ENCODE data around the gene FSIP1. TPM values are rescaled to one million over a fixed set of nuclear protein-coding genes. Genes with fewer than 3 reads are reported as not detected.

The FSIP1 gene
- total and polyA plus RNA-seq, 9 donors: 0.13 to 6.8 (median 0.79) TPM

- peak in 1 of 5 donors; percentile 24 for DNase-seq
- no peaks in the 10 kb centered on the region for H3K9me3 ChIP-seq
- no peaks in the 10 kb centered on the region for H3K36me3 ChIP-seq
- no peaks in the 10 kb centered on the region for H3K27me3 ChIP-seq
- no peak overlapping the region for H3K4me3 ChIP-seq
- intact Hi-C loops (cut with DNase I): no loop called here
- peaks cover 5% of the 10 kb centered on the region for H3K4me1 ChIP-seq (ENCODE audit: insufficient read depth)
- H3K27ac ChIP-seq: peak overlapping the region in 1 of 2 donors; percentile 24
- TF ChIP-seq EP300 (IDR thresholded peaks at IDR 0.05): no peak
- TF ChIP-seq POLR2A (IDR thresholded peaks at IDR 0.05): no peak
- no peak for TF ChIP-seq CTCF (IDR thresholded peaks at IDR 0.05)
- 45 to 57% (median 46%) methylated on average over 8 of the region's 8 CpGs for WGBS, 3 donors
These were observed 11.6 kb downstream of the FSIP1 start for GRCh38 chr15:39770748-39771689.

- no peak for DNase-seq
- intact Hi-C loops (cut with DNase I): loop anchor here in 1 of 4 donors (10.0 kb wide), 1 partner anchor 83 kb away; no protein-coding TSS in a partner anchor
- Histone ChIP-seq H3K27me3 (no peaks in the 10 kb centered on the region), H3K27ac (no peak overlapping the region), H3K36me3 (no peaks in the 10 kb centered on the region), H3K4me1 (ENCODE audit: insufficient read depth) (peaks cover 5% of the 10 kb centered on the region), H3K4me3 (no peak overlapping the region), H3K9me3 (no peaks in the 10 kb centered on the region)
- TF ChIP-seq EP300 (IDR thresholded peaks at IDR 0.05) (no peak), CTCF (IDR thresholded peaks at IDR 0.05) (no peak), POLR2A (IDR thresholded peaks at IDR 0.05) (no peak)
- 94 to 96% (median 94%) methylated on average over 5 of the region's 5 CpGs for WGBS, 3 donors
These were observed 14.7 kb downstream of the FSIP1 start for GRCh38 chr15:39767921-39768320.

GRCh38 chr15:39761006-39761405 lies 21.6 kb downstream of the FSIP1 start:
- Histone ChIP-seq H3K36me3 (no peaks in the 10 kb centered on the region), H3K27me3 (no peaks in the 10 kb centered on the region), H3K4me1 (ENCODE audit: insufficient read depth) (no peaks in the 10 kb centered on the region), H3K27ac (no peak overlapping the region), H3K4me3 (no peak overlapping the region), H3K9me3 (no peaks in the 10 kb centered on the region)
- TF ChIP-seq POLR2A (IDR thresholded peaks at IDR 0.05) (no peak), CTCF (IDR thresholded peaks at IDR 0.05) (no peak), EP300 (IDR thresholded peaks at IDR 0.05) (no peak)
- intact Hi-C loops (cut with DNase I): loop anchor here in 1 of 4 donors (10.0 kb wide), 1 partner anchor 76 kb away; no protein-coding TSS in a partner anchor
- WGBS, 3 donors: 28 to 38% (median 30%) methylated on average over 2 of the region's 2 CpGs
- DNase-seq: no peak

GRCh38 chr15:39756806-39757522 lies 25.7 kb downstream of the FSIP1 start:
- no peak overlapping the region for H3K4me3 ChIP-seq
- intact Hi-C loops (cut with DNase I): loop anchor here (5.0 to 10.0 kb wide), 4 partner anchors 172 to 1052 kb away; partner anchors contain the start of gene THBS1 (in 2 of the 4)
- TF ChIP-seq CTCF (IDR thresholded peaks at IDR 0.05) (peak; percentile 54 to 78 (median 64)), EP300 (IDR thresholded peaks at IDR 0.05) (no peak), POLR2A (IDR thresholded peaks at IDR 0.05) (no peak)
- H3K36me3 ChIP-seq: no peaks in the 10 kb centered on the region
- no peaks in the 10 kb centered on the region for H3K9me3 ChIP-seq
- H3K27ac ChIP-seq: no peak overlapping the region
- H3K27me3 ChIP-seq: no peaks in the 10 kb centered on the region
- no peak for DNase-seq
- 46 to 49% (median 47%) methylated on average over 2 of the region's 2 CpGs for WGBS, 3 donors
- H3K4me1 ChIP-seq (ENCODE audit: insufficient read depth): no peaks in the 10 kb centered on the region

All from ovary (tissue), 9 donors.